ENCODE data around the gene NPIPA1.
"Not testable (repeated sequence)": the region's sequence is repeated elsewhere in the genome, so short reads cannot be mapped to it uniquely, and the experiment has no call there.

Gene NPIPA1

DNA sequence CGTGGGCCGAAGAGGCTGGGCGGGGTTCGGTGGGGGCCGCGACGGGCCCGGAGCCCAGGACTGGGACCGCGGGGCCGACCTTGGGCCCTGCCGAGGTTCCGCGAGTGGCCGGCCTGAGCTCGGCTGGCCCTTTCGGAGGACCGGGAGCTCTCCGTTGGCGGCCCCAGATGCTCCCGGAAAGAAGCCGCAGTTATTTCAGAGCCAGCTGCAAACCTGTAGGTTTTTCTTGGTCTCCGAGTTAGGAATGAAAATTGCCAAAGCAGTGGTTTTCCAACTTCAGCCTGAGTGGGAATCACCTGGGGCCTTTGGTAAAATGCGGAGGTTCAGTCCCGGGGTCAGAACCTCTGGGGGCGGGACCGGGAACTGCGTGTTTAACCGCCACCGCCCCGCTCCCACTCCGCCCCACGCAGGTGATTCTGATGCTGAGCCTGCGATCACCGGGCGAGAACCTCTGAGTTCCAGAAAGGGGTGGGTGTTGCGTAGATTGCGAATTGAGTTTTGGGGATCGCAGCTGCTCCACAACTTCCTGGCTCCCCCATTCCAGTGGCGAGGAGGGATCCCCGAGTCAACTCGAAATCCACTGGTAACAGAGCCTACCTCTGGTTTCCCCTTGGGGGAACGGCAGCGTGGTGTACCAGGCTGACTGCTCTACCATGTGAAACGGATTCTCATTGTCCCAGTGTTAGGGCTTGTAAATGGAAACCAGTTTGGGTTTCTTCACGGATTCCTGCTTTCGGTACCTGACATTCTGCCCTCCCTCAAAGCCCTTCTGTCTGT lies 38.4 kb downstream of the NPIPA1 start:
- Histone ChIP-seq H3K4ac (ENCODE audit: low read depth, low read length) (peak overlapping the region; percentile 39), H3K4me2 (ENCODE audit: low read length) (peak overlapping the region; percentile 97)

DNA sequence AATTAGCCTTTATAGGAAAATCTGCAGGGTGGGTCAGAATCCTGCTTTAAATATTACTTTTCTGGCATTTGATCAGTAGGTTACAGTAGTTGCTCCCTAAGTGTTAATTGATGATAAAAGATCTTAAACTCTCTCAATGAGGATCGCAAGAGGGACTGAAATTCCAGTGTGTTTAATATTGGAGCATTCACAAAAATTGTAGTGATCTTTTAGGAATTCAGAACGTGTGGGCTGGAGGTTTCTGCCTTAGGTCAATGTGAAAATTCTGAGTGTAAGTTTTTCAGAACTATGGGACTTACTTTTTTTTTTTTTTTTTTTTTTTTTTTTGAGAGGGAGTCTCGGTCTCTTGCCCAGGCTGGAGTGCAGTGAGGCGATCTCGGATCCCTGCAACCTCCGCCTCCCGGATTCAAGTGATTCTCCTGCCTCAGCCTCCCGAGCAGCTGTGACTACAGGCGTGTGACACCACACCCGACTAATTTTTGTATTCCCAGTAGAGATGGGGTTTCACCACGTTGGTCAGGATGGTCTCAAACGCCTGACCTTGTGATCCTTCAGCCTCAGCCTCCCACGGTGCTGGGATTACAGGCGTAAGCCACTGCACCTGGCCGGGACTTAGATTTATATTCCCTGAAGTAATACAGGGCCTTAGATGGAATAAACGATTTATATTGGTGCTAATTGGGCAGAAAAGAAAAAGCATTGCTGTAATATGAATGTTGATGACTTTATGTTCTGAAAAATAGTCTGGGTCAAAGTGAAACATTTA lies 39.9 kb downstream of the NPIPA1 start:
- not testable (repeated sequence) for H3K36me3 ChIP-seq (ENCODE audit: control insufficient read depth, insufficient read depth, low read length); H3K79me1 ChIP-seq (ENCODE audit: low read length); H3K18ac ChIP-seq (ENCODE audit: low read length); H3K56ac ChIP-seq (ENCODE audit: low read length); H3K4ac ChIP-seq (ENCODE audit: low read depth, low read length); DNase-seq; H2BK15ac ChIP-seq (replicated peaks; ENCODE audit: low read depth); H3K27me3 ChIP-seq (ENCODE audit: insufficient read depth, low read length, poor library complexity); H3K4me3 ChIP-seq (ENCODE audit: low read length); H3K9ac ChIP-seq (ENCODE audit: low read length); H2AK5ac ChIP-seq (ENCODE audit: low read length); H3K4me1 ChIP-seq (ENCODE audit: control insufficient read depth, low read depth, low read length); H4K5ac ChIP-seq (ENCODE audit: low read length); H2BK5ac ChIP-seq (ENCODE audit: low read length); H4K8ac ChIP-seq (ENCODE audit: low read depth, low read length); H2BK120ac ChIP-seq (ENCODE audit: low read depth, low read length); H3K27ac ChIP-seq (ENCODE audit: low read depth, low read length); H3K23ac ChIP-seq (ENCODE audit: low read length); H3K4me2 ChIP-seq (ENCODE audit: low read length)
- peaks cover 16% of the 10 kb centered on the region for H3K79me2 ChIP-seq (ENCODE audit: control insufficient read depth, insufficient read depth, low read length)
- WGBS (ENCODE audit: extremely low coverage, insufficient coverage, low lambda C conversion rate) = no CpG with 5 or more reads among the region's 16 CpGs

More for the DNA sequence above, 38.4 kb downstream of the NPIPA1 start:
- peak; percentile 25 for DNase-seq
- not testable (repeated sequence) for H4K5ac ChIP-seq (ENCODE audit: low read length); H3K36me3 ChIP-seq (ENCODE audit: control insufficient read depth, insufficient read depth, low read length); H2BK5ac ChIP-seq (ENCODE audit: low read length); H2BK120ac ChIP-seq (ENCODE audit: low read depth, low read length); H3K79me1 ChIP-seq (ENCODE audit: low read length); H3K27me3 ChIP-seq (ENCODE audit: insufficient read depth, low read length, poor library complexity); H2BK15ac ChIP-seq (replicated peaks; ENCODE audit: low read depth); H3K23ac ChIP-seq (ENCODE audit: low read length); H3K4me1 ChIP-seq (ENCODE audit: control insufficient read depth, low read depth, low read length); H4K8ac ChIP-seq (ENCODE audit: low read depth, low read length); H3K27ac ChIP-seq (ENCODE audit: low read depth, low read length)
- peak overlapping the region; percentile 98 for H3K56ac ChIP-seq (ENCODE audit: low read length)
- peaks cover 15% of the 10 kb centered on the region for H3K79me2 ChIP-seq (ENCODE audit: control insufficient read depth, insufficient read depth, low read length)
- H3K4me3 ChIP-seq (ENCODE audit: low read length) = peak overlapping the region; percentile 82
- H2AK5ac ChIP-seq (ENCODE audit: low read length) = peak overlapping the region; percentile 78
- no CpG with 5 or more reads among the region's 47 CpGs for WGBS (ENCODE audit: extremely low coverage, insufficient coverage, low lambda C conversion rate)
- peak overlapping the region; percentile 1 for H3K18ac ChIP-seq (ENCODE audit: low read length)
- H3K9ac ChIP-seq (ENCODE audit: low read length) = peak overlapping the region; percentile 95

DNA sequence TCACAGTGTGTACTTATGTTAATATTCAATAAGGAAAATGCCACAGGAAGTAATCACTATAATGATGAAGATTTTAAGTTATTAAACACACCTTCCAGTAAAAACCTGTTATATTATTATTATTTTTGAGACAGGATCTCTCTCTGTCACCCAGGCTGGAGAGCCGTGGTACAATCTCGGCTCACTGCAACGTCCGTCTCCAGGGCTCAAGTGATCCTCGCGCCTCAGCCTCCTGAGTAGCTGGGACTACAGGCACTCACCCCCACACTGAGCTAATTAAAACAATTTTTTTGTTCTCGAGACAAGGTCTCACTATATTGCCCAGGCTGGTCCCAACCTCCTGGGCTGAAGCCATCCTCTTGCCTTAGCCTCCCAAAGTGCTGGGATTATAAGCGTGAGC lies 41.0 kb downstream of the NPIPA1 start:
- DNase-seq; H3K4me2 ChIP-seq (ENCODE audit: low read length); H3K27me3 ChIP-seq (ENCODE audit: insufficient read depth, low read length, poor library complexity); H3K4ac ChIP-seq (ENCODE audit: low read depth, low read length); H3K36me3 ChIP-seq (ENCODE audit: control insufficient read depth, insufficient read depth, low read length); H3K27ac ChIP-seq (ENCODE audit: low read depth, low read length); H3K56ac ChIP-seq (ENCODE audit: low read length); H2AK5ac ChIP-seq (ENCODE audit: low read length); H2BK120ac ChIP-seq (ENCODE audit: low read depth, low read length); H4K8ac ChIP-seq (ENCODE audit: low read depth, low read length); H3K4me3 ChIP-seq (ENCODE audit: low read length); H4K5ac ChIP-seq (ENCODE audit: low read length); H3K23ac ChIP-seq (ENCODE audit: low read length); H3K9ac ChIP-seq (ENCODE audit: low read length); H2BK15ac ChIP-seq (replicated peaks; ENCODE audit: low read depth); H3K4me1 ChIP-seq (ENCODE audit: control insufficient read depth, low read depth, low read length); H2BK5ac ChIP-seq (ENCODE audit: low read length); H3K79me1 ChIP-seq (ENCODE audit: low read length); H3K18ac ChIP-seq (ENCODE audit: low read length): not testable (repeated sequence)
- WGBS (ENCODE audit: extremely low coverage, insufficient coverage, low lambda C conversion rate) = no CpG with 5 or more reads among the region's 8 CpGs
- peaks cover 16% of the 10 kb centered on the region for H3K79me2 ChIP-seq (ENCODE audit: control insufficient read depth, insufficient read depth, low read length)

DNA sequence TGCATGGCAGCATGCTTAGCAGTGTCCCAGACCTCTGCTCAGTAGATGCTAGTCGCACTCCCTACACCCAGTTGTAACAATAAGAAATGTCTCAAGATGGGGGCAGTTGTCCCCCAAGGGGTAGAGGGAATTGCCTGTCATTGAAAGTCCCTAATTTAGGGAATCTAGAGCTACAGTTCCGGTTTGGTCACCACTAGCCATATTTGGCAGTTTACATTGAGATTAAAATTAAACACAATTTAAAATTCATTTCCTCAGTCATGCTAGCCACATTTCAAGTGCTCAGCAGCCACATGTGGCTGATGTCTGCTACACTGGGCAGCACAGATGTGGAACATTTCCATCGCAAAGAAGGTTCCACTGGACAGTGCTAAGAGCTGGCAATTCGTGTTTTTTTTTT lies 41.7 kb downstream of the NPIPA1 start:
- H3K4ac ChIP-seq (ENCODE audit: low read depth, low read length); H3K4me2 ChIP-seq (ENCODE audit: low read length); H2BK5ac ChIP-seq (ENCODE audit: low read length); H3K56ac ChIP-seq (ENCODE audit: low read length); H2BK15ac ChIP-seq (replicated peaks; ENCODE audit: low read depth); H3K23ac ChIP-seq (ENCODE audit: low read length); H3K4me1 ChIP-seq (ENCODE audit: control insufficient read depth, low read depth, low read length); DNase-seq; H4K8ac ChIP-seq (ENCODE audit: low read depth, low read length); H4K5ac ChIP-seq (ENCODE audit: low read length); H3K27ac ChIP-seq (ENCODE audit: low read depth, low read length); H3K36me3 ChIP-seq (ENCODE audit: control insufficient read depth, insufficient read depth, low read length); H2AK5ac ChIP-seq (ENCODE audit: low read length); H3K27me3 ChIP-seq (ENCODE audit: insufficient read depth, low read length, poor library complexity); H3K79me1 ChIP-seq (ENCODE audit: low read length); H2BK120ac ChIP-seq (ENCODE audit: low read depth, low read length); H3K18ac ChIP-seq (ENCODE audit: low read length); H3K9ac ChIP-seq (ENCODE audit: low read length); H3K4me3 ChIP-seq (ENCODE audit: low read length): not testable (repeated sequence)
- WGBS (ENCODE audit: extremely low coverage, insufficient coverage, low lambda C conversion rate) = no CpG with 5 or more reads among the region's 4 CpGs
- H3K79me2 ChIP-seq (ENCODE audit: control insufficient read depth, insufficient read depth, low read length) = peaks cover 16% of the 10 kb centered on the region

DNA sequence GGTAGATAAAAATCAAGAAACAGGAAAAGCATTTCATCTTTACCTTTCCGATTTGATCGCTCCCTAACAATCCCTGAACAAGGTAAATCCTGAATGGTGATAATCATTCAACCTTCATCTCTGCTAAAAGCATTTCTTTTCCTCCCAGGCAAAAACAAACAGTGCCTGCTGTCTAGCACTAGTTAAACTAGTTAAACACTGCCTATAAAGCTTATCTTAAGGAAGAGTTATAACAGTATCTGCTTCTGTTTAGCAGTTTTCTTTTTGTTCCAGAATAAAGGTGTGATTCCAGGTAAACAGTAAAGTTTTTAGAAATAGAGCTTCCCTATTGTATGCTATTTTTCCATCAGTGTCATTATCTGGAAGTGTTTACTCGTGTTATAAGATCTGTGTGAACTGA lies 44.0 kb downstream of the NPIPA1 start:
- H3K79me1 ChIP-seq (ENCODE audit: low read length); H3K4ac ChIP-seq (ENCODE audit: low read depth, low read length); H3K4me1 ChIP-seq (ENCODE audit: control insufficient read depth, low read depth, low read length); H3K18ac ChIP-seq (ENCODE audit: low read length); H3K9ac ChIP-seq (ENCODE audit: low read length); H4K5ac ChIP-seq (ENCODE audit: low read length); H3K4me3 ChIP-seq (ENCODE audit: low read length); H3K27me3 ChIP-seq (ENCODE audit: insufficient read depth, low read length, poor library complexity); H3K27ac ChIP-seq (ENCODE audit: low read depth, low read length); H3K23ac ChIP-seq (ENCODE audit: low read length); H3K4me2 ChIP-seq (ENCODE audit: low read length); H2BK5ac ChIP-seq (ENCODE audit: low read length); H3K36me3 ChIP-seq (ENCODE audit: control insufficient read depth, insufficient read depth, low read length); H2BK120ac ChIP-seq (ENCODE audit: low read depth, low read length); H2BK15ac ChIP-seq (replicated peaks; ENCODE audit: low read depth); H2AK5ac ChIP-seq (ENCODE audit: low read length); H4K8ac ChIP-seq (ENCODE audit: low read depth, low read length); DNase-seq: not testable (repeated sequence)
- Histone ChIP-seq H3K56ac (ENCODE audit: low read length) (peak overlapping the region; percentile 25), H3K79me2 (ENCODE audit: control insufficient read depth, insufficient read depth, low read length) (peaks cover 12% of the 10 kb centered on the region)
- WGBS (ENCODE audit: extremely low coverage, insufficient coverage, low lambda C conversion rate) = no CpG with 5 or more reads among the region's 3 CpGs

Data from mesendoderm (in vitro differentiated cells).